Astrocyte (in vitro differentiated cells and primary cell): ENCODE data around the gene NPM3. TPM values are rescaled to one million over a fixed set of nuclear protein-coding genes. Genes with fewer than 3 reads are reported as not detected.

Experiments used
- DNase-seq: peaks from one replicate; pipeline ENCODE4 v3.0.0-alpha.2; 2010; ENCODE audit warnings: low read depth
- FAIRE-seq: peaks from 2 replicates; lab custom pipeline; 2011; peaks lifted over from hg19 to GRCh38; lab: Jason Lieb, UNC
- H2AFZ ChIP-seq: 2 replicates; pipeline ENCODE4 v1.6.0; 2012; ENCODE audit warnings: low read depth, low read length, inconsistent platforms
- H3K27ac ChIP-seq: 2 replicates; pipeline ENCODE4 v1.5.1; 2011; ENCODE audit warnings: low read depth, low read length, inconsistent platforms
- H3K27me3 ChIP-seq: 2 replicates; pipeline ENCODE4 v1.6.0; 2011; ENCODE audit warnings: low read length, inconsistent platforms; ENCODE audit not compliant: insufficient read depth
- H3K36me3 ChIP-seq: 2 replicates; pipeline ENCODE4 v1.5.1; 2011; ENCODE audit warnings: low read length, inconsistent platforms; ENCODE audit not compliant: insufficient read depth
- H3K4me1 ChIP-seq: 2 replicates; pipeline ENCODE4 v1.5.1; 2011; ENCODE audit warnings: low read length, inconsistent platforms; ENCODE audit not compliant: insufficient read depth
- H3K4me2 ChIP-seq: 2 replicates; pipeline ENCODE4 v1.6.0; 2012; ENCODE audit warnings: low read length, inconsistent platforms
- H3K4me3 ChIP-seq: 2 replicates; pipeline ENCODE4 v1.5.1; 2011; ENCODE audit warnings: low read depth, mild to moderate bottlenecking, low read length, inconsistent platforms; ENCODE audit not compliant: insufficient read depth
- H3K79me2 ChIP-seq: 2 replicates; pipeline ENCODE4 v1.6.0; 2012; ENCODE audit warnings: mild to moderate bottlenecking, low read length, inconsistent platforms; ENCODE audit not compliant: insufficient read depth
- H3K9ac ChIP-seq: 2 replicates; pipeline ENCODE4 v1.6.0; 2012; ENCODE audit warnings: mild to moderate bottlenecking, low read length, inconsistent platforms
- H3K9me3 ChIP-seq: 2 replicates; pipeline ENCODE4 v1.5.1; 2012; ENCODE audit warnings: low read depth, mild to moderate bottlenecking, low read length, inconsistent platforms; ENCODE audit not compliant: insufficient read depth
- H4K20me1 ChIP-seq: 2 replicates; pipeline ENCODE4 v1.6.0; 2012; ENCODE audit warnings: low read length, inconsistent platforms; ENCODE audit not compliant: insufficient read depth
- H3K27ac Mint-ChIP-seq: one replicate; pipeline ENCODE4 v1.8.0; 2021; ENCODE audit warnings: mild to moderate bottlenecking, mixed read lengths; ENCODE audit not compliant: unreplicated experiment
- H3K27me3 Mint-ChIP-seq: one replicate; pipeline ENCODE4 v1.8.0; 2021; ENCODE audit warnings: low read depth, mixed read lengths; ENCODE audit not compliant: unreplicated experiment
- H3K36me3 Mint-ChIP-seq: one replicate; pipeline ENCODE4 v1.8.0; 2021; ENCODE audit warnings: low read depth, mixed read lengths; ENCODE audit not compliant: unreplicated experiment
- H3K4me1 Mint-ChIP-seq: one replicate; pipeline ENCODE4 v1.8.0; 2021; ENCODE audit warnings: low read depth, mixed read lengths; ENCODE audit not compliant: unreplicated experiment
- H3K4me3 Mint-ChIP-seq: one replicate; pipeline ENCODE4 v1.8.0; 2021; ENCODE audit warnings: mild to moderate bottlenecking, moderate library complexity, mixed read lengths; ENCODE audit not compliant: unreplicated experiment
- H3K9me3 Mint-ChIP-seq: one replicate; pipeline ENCODE4 v1.8.0; 2021; ENCODE audit warnings: mild to moderate bottlenecking, mixed read lengths; ENCODE audit not compliant: unreplicated experiment
- EZH2 ChIP-seq: IDR thresholded peaks from 2 replicates; pipeline ENCODE4 v1.6.1; 2012; ENCODE audit warnings: mild to moderate bottlenecking, low read length, inconsistent platforms; ENCODE audit not compliant: insufficient read depth
- total RNA-seq: library from RNA; stranded (reverse); gene quantifications from 2 replicates; pipeline ENCODE4 v1.2.1, GENCODE V29; 2021
- TF ChIP-seq, protein P1 (sequence below): IDR thresholded peaks from 2 replicates; pipeline ENCODE4 v1.5.1; 2011; ENCODE audit warnings: low read depth, mild to moderate bottlenecking, inconsistent platforms, low read length, moderate library complexity; ENCODE audit not compliant: insufficient read depth

NPM3 gene
- total RNA-seq, 1 donor from 2014 or later: 40.7 TPM

DNA sequence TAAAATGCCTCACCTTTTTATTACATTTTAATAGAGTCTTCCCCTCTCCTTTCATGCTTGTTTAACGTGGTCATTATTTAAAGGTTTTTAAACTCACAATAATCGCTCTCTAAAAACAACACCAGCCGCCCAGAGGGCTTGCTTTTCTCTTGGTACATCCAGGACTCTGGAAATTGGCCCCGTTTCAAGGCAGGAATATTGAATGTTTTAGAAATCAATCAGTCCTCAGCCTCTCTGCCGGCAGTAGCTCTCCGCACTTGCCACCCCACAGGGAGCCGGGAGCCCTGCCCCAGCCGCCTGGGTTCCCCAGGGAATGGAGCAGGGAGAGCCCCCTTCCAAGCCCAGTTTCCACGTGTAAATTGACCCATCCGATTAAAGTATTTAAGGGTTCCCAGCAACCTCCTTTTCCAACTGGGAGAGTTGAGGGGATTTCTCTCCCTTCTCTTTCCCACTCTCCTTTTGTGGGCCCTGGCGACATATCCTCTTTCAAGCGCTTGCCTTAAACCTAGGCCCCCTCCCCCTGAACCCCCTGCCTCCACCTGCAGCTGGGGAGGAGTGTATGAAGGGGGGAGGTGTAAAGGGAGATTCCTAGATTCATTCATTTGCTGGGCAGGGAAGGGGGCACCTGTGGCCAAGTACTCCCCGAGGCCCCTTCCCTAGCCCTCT lies 9.2 kb downstream of the NPM3 start:
- Histone ChIP-seq H4K20me1 (peaks cover 34% of the 10 kb centered on the region), H2AFZ (no peak overlapping the region), H3K27me3 (peaks cover 72% of the 10 kb centered on the region), H3K4me2 (no peak overlapping the region), H3K79me2 (no peaks in the 10 kb centered on the region), H3K36me3 (no peaks in the 10 kb centered on the region), H3K9ac (no peak overlapping the region), H3K4me1 (peaks cover 5% of the 10 kb centered on the region), H3K27ac (no peak overlapping the region), H3K9me3 (no peaks in the 10 kb centered on the region), H3K4me3 (no peak overlapping the region)
- no peak for DNase-seq
- Mint-ChIP-seq H3K27ac (no peak overlapping the region), H3K4me3 (no peak overlapping the region), H3K4me1 (peaks cover 4% of the 10 kb centered on the region), H3K9me3 (peaks cover 2% of the 10 kb centered on the region), H3K36me3 (peaks cover 17% of the 10 kb centered on the region), H3K27me3 (peaks cover 65% of the 10 kb centered on the region)
- TF ChIP-seq EZH2: no peak
- TF ChIP-seq, protein P1, sequence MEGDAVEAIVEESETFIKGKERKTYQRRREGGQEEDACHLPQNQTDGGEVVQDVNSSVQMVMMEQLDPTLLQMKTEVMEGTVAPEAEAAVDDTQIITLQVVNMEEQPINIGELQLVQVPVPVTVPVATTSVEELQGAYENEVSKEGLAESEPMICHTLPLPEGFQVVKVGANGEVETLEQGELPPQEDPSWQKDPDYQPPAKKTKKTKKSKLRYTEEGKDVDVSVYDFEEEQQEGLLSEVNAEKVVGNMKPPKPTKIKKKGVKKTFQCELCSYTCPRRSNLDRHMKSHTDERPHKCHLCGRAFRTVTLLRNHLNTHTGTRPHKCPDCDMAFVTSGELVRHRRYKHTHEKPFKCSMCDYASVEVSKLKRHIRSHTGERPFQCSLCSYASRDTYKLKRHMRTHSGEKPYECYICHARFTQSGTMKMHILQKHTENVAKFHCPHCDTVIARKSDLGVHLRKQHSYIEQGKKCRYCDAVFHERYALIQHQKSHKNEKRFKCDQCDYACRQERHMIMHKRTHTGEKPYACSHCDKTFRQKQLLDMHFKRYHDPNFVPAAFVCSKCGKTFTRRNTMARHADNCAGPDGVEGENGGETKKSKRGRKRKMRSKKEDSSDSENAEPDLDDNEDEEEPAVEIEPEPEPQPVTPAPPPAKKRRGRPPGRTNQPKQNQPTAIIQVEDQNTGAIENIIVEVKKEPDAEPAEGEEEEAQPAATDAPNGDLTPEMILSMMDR: no peak
- FAIRE-seq: no peak

DNA sequence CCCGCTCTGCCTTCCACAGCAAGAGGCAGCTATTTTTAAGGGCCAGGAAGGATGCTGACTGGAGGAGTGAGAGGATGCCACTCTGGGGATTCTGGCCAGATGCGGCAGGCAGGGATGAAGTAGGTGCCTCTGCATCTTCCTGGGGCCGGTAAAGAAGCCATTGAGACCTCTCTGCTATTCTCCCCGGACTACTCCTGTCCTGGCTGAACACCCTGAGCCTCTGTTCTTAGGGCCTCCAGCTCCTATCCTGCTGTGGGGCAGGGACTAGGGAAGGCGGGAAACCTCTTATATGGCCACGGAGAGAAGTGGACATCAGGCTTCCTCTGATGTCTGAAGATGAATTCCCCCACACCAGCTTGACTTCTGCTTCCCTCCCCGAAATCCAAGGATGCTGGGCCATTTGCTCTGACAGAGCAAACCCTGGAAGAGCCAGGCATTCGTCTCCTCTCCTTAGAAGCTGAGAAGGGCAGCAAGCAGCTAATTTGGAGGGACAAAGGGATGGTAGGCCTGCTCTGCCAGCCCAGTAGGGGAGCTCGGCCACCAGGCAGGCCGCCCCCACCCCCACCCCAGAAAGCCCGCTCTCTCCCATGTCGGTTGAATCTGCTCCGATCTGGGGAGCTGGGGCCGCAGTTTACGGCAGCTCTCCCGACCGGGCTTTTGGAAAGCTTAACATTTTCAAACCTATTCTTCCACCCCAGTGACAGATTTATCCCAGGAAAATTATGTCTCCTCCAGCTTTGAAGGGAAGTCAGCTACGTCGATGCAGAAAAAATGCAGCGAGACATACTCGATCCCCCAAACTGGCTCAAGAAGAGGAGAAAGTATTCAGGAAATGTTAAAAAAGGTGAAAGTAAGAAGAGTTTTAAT lies 10.1 kb downstream of the NPM3 start:
- Histone ChIP-seq H3K4me3 (no peak overlapping the region), H3K4me1 (no peaks in the 10 kb centered on the region), H4K20me1 (peaks cover 25% of the 10 kb centered on the region), H3K79me2 (no peaks in the 10 kb centered on the region), H3K27me3 (peaks cover 65% of the 10 kb centered on the region), H3K36me3 (no peaks in the 10 kb centered on the region), H2AFZ (no peak overlapping the region), H3K9me3 (no peaks in the 10 kb centered on the region), H3K4me2 (no peak overlapping the region), H3K9ac (no peak overlapping the region), H3K27ac (no peak overlapping the region)
- no peak overlapping the region for H3K27ac Mint-ChIP-seq
- DNase-seq: no peak
- FAIRE-seq: no peak
- H3K4me3 Mint-ChIP-seq: no peak overlapping the region
- H3K4me1 Mint-ChIP-seq: no peaks in the 10 kb centered on the region
- H3K9me3 Mint-ChIP-seq: peaks cover 3% of the 10 kb centered on the region
- peaks cover 65% of the 10 kb centered on the region for H3K27me3 Mint-ChIP-seq
- peak; percentile 83 for TF ChIP-seq EZH2
- TF ChIP-seq, protein P1: no peak
- H3K36me3 Mint-ChIP-seq: peaks cover 17% of the 10 kb centered on the region
